Measurements from ENCODE around the gene TARP.

TARP gene

DNA sequence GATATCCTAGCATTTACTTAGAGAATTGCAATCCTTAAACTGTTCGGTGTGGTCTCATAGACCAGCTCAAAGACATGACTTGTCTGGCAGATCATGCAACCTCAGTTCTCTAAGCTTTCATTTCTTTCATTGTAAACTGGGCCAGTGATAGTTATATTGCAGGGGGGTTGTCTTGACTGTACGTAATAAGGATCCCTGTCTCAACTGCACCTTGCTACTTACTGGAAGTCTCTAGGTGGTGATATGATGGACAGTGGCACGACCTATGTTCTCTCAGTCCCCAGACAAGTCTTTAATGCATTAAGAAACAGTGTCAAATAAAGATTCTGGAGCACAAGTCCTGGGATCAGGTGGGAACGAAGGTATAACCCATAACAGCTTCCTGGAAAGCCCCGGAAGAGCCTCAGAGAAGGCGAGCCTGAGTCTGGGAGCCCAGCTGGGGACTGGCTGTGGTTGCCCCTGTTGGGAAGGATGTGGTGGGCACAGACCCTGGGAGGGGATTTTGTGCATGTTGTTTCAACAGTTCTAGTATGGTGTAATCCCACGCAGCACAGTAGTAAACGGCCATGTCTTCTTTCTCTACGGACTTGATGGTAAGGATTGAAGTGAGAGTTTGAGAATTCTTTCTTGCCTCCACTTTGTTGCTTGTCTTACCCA lies 26.0 kb upstream of the TARP start (continued):
- TF ChIP-seq USF1 (IDR thresholded peaks at IDR 0.05; ENCODE audit: borderline replicate concordance, low read depth) (no peak), RAD21 (IDR thresholded peaks at IDR 0.05; ENCODE audit: low read length) (no peak), RCOR1 (IDR thresholded peaks at IDR 0.05; ENCODE audit: low read length) (no peak), POLR2AphosphoS5 (IDR thresholded peaks at IDR 0.05; ENCODE audit: low read depth, low read length) (no peak), FOXJ3 (CRISPR knock-in tag; IDR thresholded peaks at IDR 0.05) (no peak), GATA2 (CRISPR knock-in tag; IDR thresholded peaks at IDR 0.05) (no peak), RFX5 (IDR thresholded peaks at IDR 0.05; ENCODE audit: low read length) (no peak), SIN3A (IDR thresholded peaks at IDR 0.05; ENCODE audit: borderline replicate concordance, low read depth, low read length) (no peak), NRF1 (IDR thresholded peaks at IDR 0.05; ENCODE audit: low read depth, low read length) (no peak), GABPA (IDR thresholded peaks at IDR 0.05; ENCODE audit: low read depth) (no peak), RXRA (IDR thresholded peaks at IDR 0.05; ENCODE audit: borderline replicate concordance, low read depth) (no peak), PBX3 (IDR thresholded peaks at IDR 0.05) (no peak)

GRCh38 chr7:38296059-38296857 lies 22.8 kb upstream of the TARP start:
- CTCF ChIA-PET, result interaction anchor here (0.6 to 2.5 kb wide), 5 partner anchors 22 to 81 kb away, joined by 3 to 10 read pairs (median 3); no protein-coding TSS in a partner anchor
- Histone ChIP-seq H3K36me3 (replicated peaks in 1 of 2; ENCODE audit: control insufficient read depth in 1 of 2, insufficient read depth in 2 of 2, low read length in 1 of 2) (no peaks in the 10 kb centered on the region), H3K27me3 (ENCODE audit: insufficient read depth) (peaks cover 6% of the 10 kb centered on the region; the same call in 1 of the 2 replicates), H3K9me2 (no peaks in the 10 kb centered on the region), H3K9ac (no peak overlapping the region), H3K9me3 (no peaks in the 10 kb centered on the region), H3K4me3 (ENCODE audit: low read depth in 2 of 2, low read length in 1 of 2) (no peak overlapping the region), H3K27ac (ENCODE audit: low read depth in 2 of 2, low read length in 1 of 2) (no peak overlapping the region), H3K4me1 (ENCODE audit: control insufficient read depth in 1 of 2, insufficient read depth in 2 of 2, low read depth in 1 of 2, low read length in 1 of 2) (no peaks in the 10 kb centered on the region), H3K79me2 (ENCODE audit: insufficient read depth) (no peaks in the 10 kb centered on the region), H4K20me1 (ENCODE audit: insufficient read depth) (no peaks in the 10 kb centered on the region), H2AFZ (ENCODE audit: low read depth) (no peak overlapping the region), H3K4me2 (no peak overlapping the region), H3F3A (replicated peaks; ENCODE audit: insufficient read depth) (no peaks in the 10 kb centered on the region)
- 25% methylated on average over 5 of the region's 5 CpGs for WGBS (ENCODE audit: low lambda C conversion rate)
- TF ChIP-seq TAF1 (IDR thresholded peaks at IDR 0.05; ENCODE audit: borderline replicate concordance, low read depth, low read length), result no peak
- TF ChIP-seq EP300 (IDR thresholded peaks at IDR 0.05; ENCODE audit: borderline replicate concordance in 1 of 2, low read depth in 1 of 2, low read length in 1 of 2), result no peak
- POLR2A ChIA-PET, result no interaction called here
- no peak for DNase-seq
